ENCODE measurements around the gene SMAD9. TPM values are rescaled to one million over a fixed set of nuclear protein-coding genes. Genes with fewer than 3 reads are reported as not detected.

The SMAD9 gene
- total RNA-seq, 2 donors from 2014 or later, result 6.5 to 7.8 TPM

DNA sequence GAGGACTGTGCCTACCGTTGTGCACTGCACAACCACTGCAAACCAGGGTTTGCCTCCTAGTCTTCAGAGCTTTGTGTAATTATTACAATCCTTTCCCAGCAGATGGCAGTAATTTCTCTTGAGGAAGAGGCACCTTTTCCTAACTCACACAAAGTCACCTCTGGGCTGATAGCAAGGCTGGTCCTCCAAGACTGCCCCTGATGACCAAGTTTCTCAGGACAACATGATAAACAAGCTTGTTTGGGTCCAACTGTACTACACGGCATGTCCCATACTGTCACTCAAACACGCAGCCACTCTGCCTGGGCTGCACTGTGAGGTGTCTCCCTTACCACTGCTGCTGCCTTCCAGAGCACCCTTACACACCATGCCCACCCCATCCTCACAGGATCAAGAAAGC is 61.7 kb downstream of the SMAD9 start:
- Histone ChIP-seq H3K27me3 (no peaks in the 10 kb centered on the region), H3K4me1 (no peaks in the 10 kb centered on the region), H3K4me3 (no peak overlapping the region), H3K9ac (ENCODE audit: low read depth in 2 of 2, low read length in 2 of 2) (no peak overlapping the region), H3K9me3 (no peaks in the 10 kb centered on the region), H3K27ac (no peak overlapping the region), H3K36me3 (no peaks in the 10 kb centered on the region)
- intact Hi-C loops (cut with DNase I), result no loop called here
- TF ChIP-seq, protein P1, sequence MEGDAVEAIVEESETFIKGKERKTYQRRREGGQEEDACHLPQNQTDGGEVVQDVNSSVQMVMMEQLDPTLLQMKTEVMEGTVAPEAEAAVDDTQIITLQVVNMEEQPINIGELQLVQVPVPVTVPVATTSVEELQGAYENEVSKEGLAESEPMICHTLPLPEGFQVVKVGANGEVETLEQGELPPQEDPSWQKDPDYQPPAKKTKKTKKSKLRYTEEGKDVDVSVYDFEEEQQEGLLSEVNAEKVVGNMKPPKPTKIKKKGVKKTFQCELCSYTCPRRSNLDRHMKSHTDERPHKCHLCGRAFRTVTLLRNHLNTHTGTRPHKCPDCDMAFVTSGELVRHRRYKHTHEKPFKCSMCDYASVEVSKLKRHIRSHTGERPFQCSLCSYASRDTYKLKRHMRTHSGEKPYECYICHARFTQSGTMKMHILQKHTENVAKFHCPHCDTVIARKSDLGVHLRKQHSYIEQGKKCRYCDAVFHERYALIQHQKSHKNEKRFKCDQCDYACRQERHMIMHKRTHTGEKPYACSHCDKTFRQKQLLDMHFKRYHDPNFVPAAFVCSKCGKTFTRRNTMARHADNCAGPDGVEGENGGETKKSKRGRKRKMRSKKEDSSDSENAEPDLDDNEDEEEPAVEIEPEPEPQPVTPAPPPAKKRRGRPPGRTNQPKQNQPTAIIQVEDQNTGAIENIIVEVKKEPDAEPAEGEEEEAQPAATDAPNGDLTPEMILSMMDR (IDR thresholded peaks at IDR 0.05), result peak; percentile 31
- DNase-seq, result no peak

GRCh38 chr13:36857253-36857652 is 62.8 kb downstream of the SMAD9 start:
- TF ChIP-seq, protein P1 (IDR thresholded peaks at IDR 0.05), result no peak

DNA sequence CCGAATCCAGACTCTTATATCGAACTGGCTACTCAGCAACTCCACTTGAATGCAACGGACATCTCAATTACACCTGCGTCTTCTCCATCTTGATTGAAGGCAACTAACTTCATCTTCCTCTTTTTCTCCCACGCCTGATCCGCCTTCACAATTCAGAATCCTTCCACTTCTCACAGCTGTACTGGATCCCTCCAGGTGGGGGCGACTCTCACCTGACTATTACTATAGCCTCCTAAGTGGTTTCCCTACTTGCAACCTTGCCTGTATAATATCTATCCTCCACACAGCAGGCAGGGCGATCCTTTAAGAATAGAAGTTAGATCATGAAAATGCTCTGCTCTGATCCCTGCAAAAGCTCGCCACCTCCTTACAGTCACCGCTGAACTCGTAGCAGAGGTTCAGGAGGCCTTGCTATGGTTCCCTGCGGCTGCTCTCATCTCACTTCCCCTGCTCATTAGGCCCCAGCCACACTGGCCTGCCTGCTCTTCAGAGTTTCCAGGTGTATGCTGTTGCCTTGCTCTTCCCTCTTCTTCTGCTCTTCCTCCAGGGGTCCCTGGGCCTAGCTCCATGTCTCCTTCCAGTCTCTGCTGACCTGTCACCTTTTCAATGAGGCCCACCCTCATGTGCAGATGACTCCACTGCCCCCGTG is 69.1 kb downstream of the SMAD9 start:
- no peaks in the 10 kb centered on the region for H3K36me3 ChIP-seq
- no peak overlapping the region for H3K27ac ChIP-seq
- H3K4me1 ChIP-seq, result no peaks in the 10 kb centered on the region
- no peak overlapping the region for H3K9ac ChIP-seq (ENCODE audit: low read depth in 2 of 2, low read length in 2 of 2)
- no peaks in the 10 kb centered on the region for H3K9me3 ChIP-seq
- no peaks in the 10 kb centered on the region for H3K27me3 ChIP-seq
- TF ChIP-seq, protein P1 (IDR thresholded peaks at IDR 0.05), result peak; percentile 18
- intact Hi-C loops (cut with DNase I), result no loop called here
- no peak overlapping the region for H3K4me3 ChIP-seq
- DNase-seq, result peak; percentile 29

More at GRCh38 chr13:36857253-36857652, 62.8 kb downstream of the SMAD9 start:
- DNase-seq, result no peak
- Histone ChIP-seq H3K4me1 (no peaks in the 10 kb centered on the region), H3K9me3 (no peaks in the 10 kb centered on the region), H3K4me3 (no peak overlapping the region), H3K36me3 (no peaks in the 10 kb centered on the region), H3K27ac (no peak overlapping the region), H3K9ac (ENCODE audit: low read depth in 2 of 2, low read length in 2 of 2) (no peak overlapping the region), H3K27me3 (no peaks in the 10 kb centered on the region)
- intact Hi-C loops (cut with DNase I), result loop anchor here (2.0 kb wide), 1 partner anchor 124 kb away; no protein-coding TSS in a partner anchor

- no peak for DNase-seq
- intact Hi-C loops (cut with DNase I), result no loop called here
- TF ChIP-seq, protein P1 (IDR thresholded peaks at IDR 0.05), result no peak
Observed at GRCh38 chr13:36848199-36848982, 71.6 kb downstream of the SMAD9 start.

DNA sequence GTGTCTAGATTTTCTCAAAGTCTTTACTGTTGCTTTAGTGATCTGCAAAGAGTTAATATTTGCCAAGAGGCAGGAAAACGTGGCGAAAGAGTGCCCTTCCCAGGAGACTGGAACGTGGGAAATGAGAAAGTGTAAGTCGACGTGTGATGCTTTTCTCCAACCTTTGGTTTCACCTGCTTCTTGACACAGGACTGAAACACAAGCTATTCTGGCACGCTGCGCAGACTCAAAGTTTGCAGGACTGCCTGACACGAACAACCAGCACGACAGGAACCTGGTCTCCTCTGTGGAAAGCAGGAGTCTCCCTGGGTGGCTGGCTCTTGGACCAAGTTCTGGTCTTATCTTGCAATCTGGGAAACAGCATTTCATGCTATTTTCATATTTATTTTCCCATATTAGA is 72.4 kb downstream of the SMAD9 start:
- H3K9me3 ChIP-seq, result no peaks in the 10 kb centered on the region
- intact Hi-C loops (cut with DNase I), result no loop called here
- no peaks in the 10 kb centered on the region for H3K4me1 ChIP-seq
- no peaks in the 10 kb centered on the region for H3K27me3 ChIP-seq
- no peak for DNase-seq
- no peaks in the 10 kb centered on the region for H3K36me3 ChIP-seq
- H3K27ac ChIP-seq, result no peak overlapping the region
- TF ChIP-seq, protein P1 (IDR thresholded peaks at IDR 0.05), result no peak
- no peak overlapping the region for H3K9ac ChIP-seq (ENCODE audit: low read depth in 2 of 2, low read length in 2 of 2)
- no peak overlapping the region for H3K4me3 ChIP-seq

More at GRCh38 chr13:36848199-36848982, 71.6 kb downstream of the SMAD9 start:
- Histone ChIP-seq H3K9ac (ENCODE audit: low read depth in 2 of 2, low read length in 2 of 2) (no peak overlapping the region), H3K4me3 (no peak overlapping the region), H3K27me3 (no peaks in the 10 kb centered on the region), H3K36me3 (no peaks in the 10 kb centered on the region), H3K9me3 (no peaks in the 10 kb centered on the region), H3K27ac (no peak overlapping the region), H3K4me1 (no peaks in the 10 kb centered on the region)
